ENCODE results near the gene C17orf67.

DNA sequence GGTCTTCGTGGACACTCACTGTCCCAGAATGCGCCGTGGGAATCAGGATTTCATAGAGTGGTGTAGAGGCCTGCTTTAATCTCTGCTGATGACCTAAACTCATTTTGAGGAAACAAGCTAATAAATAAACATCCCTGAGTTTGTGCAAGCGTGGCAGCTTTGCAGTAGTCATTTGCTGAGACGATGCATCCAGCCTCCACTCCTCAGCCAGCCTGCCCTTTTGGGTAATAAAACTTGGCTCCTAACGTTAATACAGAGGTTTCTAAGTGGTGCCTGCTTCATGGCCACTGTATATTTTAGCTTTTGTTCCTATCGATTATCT lies 1.5 kb upstream of the C17orf67 start:
- TF ChIP-seq JUND (IDR thresholded peaks at IDR 0.05) (no peak), RAD21 (IDR thresholded peaks at IDR 0.05) (no peak), YY1 (IDR thresholded peaks at IDR 0.05) (no peak), TAF1 (conservative IDR thresholded peaks at IDR 0.05) (no peak), RXRA (IDR thresholded peaks at IDR 0.05) (no peak)
- TF ChIP-seq, protein P1, sequence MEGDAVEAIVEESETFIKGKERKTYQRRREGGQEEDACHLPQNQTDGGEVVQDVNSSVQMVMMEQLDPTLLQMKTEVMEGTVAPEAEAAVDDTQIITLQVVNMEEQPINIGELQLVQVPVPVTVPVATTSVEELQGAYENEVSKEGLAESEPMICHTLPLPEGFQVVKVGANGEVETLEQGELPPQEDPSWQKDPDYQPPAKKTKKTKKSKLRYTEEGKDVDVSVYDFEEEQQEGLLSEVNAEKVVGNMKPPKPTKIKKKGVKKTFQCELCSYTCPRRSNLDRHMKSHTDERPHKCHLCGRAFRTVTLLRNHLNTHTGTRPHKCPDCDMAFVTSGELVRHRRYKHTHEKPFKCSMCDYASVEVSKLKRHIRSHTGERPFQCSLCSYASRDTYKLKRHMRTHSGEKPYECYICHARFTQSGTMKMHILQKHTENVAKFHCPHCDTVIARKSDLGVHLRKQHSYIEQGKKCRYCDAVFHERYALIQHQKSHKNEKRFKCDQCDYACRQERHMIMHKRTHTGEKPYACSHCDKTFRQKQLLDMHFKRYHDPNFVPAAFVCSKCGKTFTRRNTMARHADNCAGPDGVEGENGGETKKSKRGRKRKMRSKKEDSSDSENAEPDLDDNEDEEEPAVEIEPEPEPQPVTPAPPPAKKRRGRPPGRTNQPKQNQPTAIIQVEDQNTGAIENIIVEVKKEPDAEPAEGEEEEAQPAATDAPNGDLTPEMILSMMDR (IDR thresholded peaks at IDR 0.05; ENCODE audit: low read depth, low read length, missing input control), result no peak
- TF ChIP-seq, protein P2, sequence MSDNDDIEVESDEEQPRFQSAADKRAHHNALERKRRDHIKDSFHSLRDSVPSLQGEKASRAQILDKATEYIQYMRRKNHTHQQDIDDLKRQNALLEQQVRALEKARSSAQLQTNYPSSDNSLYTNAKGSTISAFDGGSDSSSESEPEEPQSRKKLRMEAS (IDR thresholded peaks at IDR 0.05), result no peak
- TF ChIP-seq, protein P3, sequence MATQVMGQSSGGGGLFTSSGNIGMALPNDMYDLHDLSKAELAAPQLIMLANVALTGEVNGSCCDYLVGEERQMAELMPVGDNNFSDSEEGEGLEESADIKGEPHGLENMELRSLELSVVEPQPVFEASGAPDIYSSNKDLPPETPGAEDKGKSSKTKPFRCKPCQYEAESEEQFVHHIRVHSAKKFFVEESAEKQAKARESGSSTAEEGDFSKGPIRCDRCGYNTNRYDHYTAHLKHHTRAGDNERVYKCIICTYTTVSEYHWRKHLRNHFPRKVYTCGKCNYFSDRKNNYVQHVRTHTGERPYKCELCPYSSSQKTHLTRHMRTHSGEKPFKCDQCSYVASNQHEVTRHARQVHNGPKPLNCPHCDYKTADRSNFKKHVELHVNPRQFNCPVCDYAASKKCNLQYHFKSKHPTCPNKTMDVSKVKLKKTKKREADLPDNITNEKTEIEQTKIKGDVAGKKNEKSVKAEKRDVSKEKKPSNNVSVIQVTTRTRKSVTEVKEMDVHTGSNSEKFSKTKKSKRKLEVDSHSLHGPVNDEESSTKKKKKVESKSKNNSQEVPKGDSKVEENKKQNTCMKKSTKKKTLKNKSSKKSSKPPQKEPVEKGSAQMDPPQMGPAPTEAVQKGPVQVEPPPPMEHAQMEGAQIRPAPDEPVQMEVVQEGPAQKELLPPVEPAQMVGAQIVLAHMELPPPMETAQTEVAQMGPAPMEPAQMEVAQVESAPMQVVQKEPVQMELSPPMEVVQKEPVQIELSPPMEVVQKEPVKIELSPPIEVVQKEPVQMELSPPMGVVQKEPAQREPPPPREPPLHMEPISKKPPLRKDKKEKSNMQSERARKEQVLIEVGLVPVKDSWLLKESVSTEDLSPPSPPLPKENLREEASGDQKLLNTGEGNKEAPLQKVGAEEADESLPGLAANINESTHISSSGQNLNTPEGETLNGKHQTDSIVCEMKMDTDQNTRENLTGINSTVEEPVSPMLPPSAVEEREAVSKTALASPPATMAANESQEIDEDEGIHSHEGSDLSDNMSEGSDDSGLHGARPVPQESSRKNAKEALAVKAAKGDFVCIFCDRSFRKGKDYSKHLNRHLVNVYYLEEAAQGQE (IDR thresholded peaks at IDR 0.05), result no peak
